ENCODE measurements around the gene FLNB.

FLNB gene

GRCh38 chr3:58135712-58136543 is 127.7 kb downstream of the FLNB start:
- DNase-seq (ENCODE audit: low read depth): no peak

- DNase-seq (ENCODE audit: low read depth): no peak
Observed at GRCh38 chr3:58137306-58137705, 129.1 kb downstream of the FLNB start.

GRCh38 chr3:58141766-58142345 is 133.6 kb downstream of the FLNB start:
- no peak for DNase-seq (ENCODE audit: low read depth)

GRCh38 chr3:58143417-58144055 is 135.3 kb downstream of the FLNB start:
- DNase-seq (ENCODE audit: low read depth): no peak

GRCh38 chr3:58144478-58145325 is 136.5 kb downstream of the FLNB start:
- DNase-seq (ENCODE audit: low read depth): no peak

- DNase-seq (ENCODE audit: low read depth): no peak
Observed at GRCh38 chr3:58148049-58148448, 139.8 kb downstream of the FLNB start.

GRCh38 chr3:58150130-58150809 is 142.0 kb downstream of the FLNB start:
- DNase-seq (ENCODE audit: low read depth): no peak

GRCh38 chr3:58150810-58151199 is 142.6 kb downstream of the FLNB start:
- DNase-seq (ENCODE audit: low read depth): no peak

GRCh38 chr3:58151637-58152036 is 143.4 kb downstream of the FLNB start:
- DNase-seq (ENCODE audit: low read depth): no peak

- no peak for DNase-seq (ENCODE audit: low read depth)
Observed at GRCh38 chr3:58152225-58153015, 144.2 kb downstream of the FLNB start.

- no peak for DNase-seq (ENCODE audit: low read depth)
Observed at GRCh38 chr3:58153371-58153770, 145.1 kb downstream of the FLNB start.

GRCh38 chr3:58154626-58155449 is 146.6 kb downstream of the FLNB start:
- DNase-seq (ENCODE audit: low read depth): no peak

GRCh38 chr3:58155838-58156237 is 147.6 kb downstream of the FLNB start:
- no peak for DNase-seq (ENCODE audit: low read depth)

- DNase-seq (ENCODE audit: low read depth): no peak
Observed at GRCh38 chr3:58157700-58158099, 149.5 kb downstream of the FLNB start.

- no peak for DNase-seq (ENCODE audit: low read depth)
Observed at GRCh38 chr3:58158442-58159153, 150.4 kb downstream of the FLNB start.

- no peak for DNase-seq (ENCODE audit: low read depth)
Observed at GRCh38 chr3:58160399-58160798, 152.2 kb downstream of the FLNB start.

GRCh38 chr3:58161435-58162398 is 153.5 kb downstream of the FLNB start:
- no peak for DNase-seq (ENCODE audit: low read depth)

GRCh38 chr3:58163234-58163633 is 155.0 kb downstream of the FLNB start:
- DNase-seq (ENCODE audit: low read depth): no peak
